Measurements from ENCODE around the gene EREG.
"Not testable (repeated sequence)": the region's sequence is repeated elsewhere in the genome, so short reads cannot be mapped to it uniquely, and the experiment has no call there.

EREG gene

GRCh38 chr4:74390677-74391076 is 25.7 kb downstream of the EREG start:
- DNase-seq: no peak

- no peak for DNase-seq
Observed at GRCh38 chr4:74391346-74391745, 26.4 kb downstream of the EREG start.

DNA sequence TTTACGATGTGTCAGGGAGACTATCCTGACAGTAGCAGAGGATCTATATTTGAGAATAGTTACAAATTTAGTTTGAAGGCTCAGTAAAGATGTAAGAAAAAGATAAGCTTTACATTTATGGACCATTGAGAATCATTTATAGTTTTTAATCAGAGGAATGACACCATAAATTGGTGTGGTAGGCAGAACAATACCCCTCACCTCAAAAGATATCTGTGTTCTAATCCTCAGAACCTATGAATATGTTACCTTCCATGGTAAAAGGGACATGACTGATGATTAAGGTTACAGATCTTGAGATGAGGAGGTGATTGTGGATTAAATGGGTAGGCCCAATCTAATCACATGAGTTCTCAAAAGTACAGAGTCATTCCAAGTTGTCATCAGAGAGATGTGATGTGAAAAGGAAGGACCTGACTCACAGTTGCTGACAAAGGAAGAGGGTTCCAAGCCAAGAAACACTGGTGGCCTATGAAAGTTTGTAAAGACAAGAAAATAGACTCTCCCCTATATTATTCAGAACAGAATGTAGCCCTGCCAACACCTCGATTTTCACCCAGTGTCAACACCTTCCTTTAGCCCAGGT is 27.0 kb downstream of the EREG start:
- no peak for DNase-seq

DNA sequence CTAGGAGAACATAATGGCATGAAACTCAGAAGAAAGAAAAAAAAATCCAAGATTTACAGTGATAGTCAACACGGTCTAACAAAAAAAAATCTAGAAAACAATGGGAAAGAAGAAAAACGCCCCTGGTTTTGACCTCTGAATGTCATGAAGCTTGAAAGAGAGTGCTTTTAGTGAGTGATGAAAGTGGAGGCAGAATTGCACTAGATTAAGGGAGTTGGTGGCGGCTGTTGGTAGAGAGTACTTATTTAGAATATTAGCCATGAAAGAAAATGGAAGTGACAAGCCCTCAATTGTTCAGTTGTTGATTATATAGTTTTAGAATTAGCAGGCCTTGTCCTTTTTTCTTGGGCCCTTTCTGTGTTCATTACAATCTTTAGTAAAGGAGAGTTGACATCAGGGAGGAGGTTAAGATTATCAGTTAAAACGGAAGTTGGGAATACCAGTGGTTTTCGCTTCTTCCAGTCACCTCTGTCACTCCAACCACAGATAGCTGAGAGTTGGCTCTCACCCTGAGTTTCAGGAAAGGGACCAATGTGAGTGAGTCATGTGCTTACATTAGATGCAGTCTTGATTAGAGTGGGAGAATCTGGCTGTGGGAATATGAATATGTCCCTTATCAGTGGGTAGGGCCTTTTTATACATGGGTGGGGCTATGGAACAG is 29.7 kb downstream of the EREG start:
- no peak for DNase-seq

GRCh38 chr4:74395633-74396032 is 30.7 kb downstream of the EREG start:
- DNase-seq: no peak

DNA sequence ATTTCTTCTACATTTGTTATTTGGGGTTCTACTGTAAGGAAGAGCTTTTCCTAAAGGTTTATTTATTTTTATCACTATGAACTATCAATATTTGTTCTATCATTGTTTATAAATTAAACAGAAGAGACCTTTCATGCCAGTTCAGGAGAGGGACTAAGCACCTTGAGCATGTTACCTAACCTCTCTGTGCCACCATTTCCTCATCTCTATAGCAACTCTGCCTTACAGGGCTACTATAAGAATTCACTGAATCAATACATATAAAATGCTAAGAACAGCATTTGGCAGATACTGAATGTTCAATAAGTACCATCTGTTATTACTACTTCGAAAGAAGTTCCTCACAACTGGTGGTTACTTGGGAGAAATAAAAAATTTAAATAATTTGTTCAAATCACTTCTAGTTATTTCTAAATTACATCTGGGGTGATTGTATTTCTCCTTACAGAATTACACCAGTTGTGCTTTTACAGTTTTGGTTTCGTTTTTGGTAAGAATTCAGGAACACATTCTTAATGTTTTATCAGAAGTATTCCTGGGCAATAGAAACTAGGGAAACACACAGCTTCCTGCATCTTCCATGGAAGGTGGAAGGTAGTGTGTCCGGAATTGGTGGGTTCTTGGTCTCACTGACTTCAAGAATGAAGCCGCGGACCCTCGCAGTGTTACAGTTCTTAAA is 32.9 kb downstream of the EREG start:
- no peak for DNase-seq

DNA sequence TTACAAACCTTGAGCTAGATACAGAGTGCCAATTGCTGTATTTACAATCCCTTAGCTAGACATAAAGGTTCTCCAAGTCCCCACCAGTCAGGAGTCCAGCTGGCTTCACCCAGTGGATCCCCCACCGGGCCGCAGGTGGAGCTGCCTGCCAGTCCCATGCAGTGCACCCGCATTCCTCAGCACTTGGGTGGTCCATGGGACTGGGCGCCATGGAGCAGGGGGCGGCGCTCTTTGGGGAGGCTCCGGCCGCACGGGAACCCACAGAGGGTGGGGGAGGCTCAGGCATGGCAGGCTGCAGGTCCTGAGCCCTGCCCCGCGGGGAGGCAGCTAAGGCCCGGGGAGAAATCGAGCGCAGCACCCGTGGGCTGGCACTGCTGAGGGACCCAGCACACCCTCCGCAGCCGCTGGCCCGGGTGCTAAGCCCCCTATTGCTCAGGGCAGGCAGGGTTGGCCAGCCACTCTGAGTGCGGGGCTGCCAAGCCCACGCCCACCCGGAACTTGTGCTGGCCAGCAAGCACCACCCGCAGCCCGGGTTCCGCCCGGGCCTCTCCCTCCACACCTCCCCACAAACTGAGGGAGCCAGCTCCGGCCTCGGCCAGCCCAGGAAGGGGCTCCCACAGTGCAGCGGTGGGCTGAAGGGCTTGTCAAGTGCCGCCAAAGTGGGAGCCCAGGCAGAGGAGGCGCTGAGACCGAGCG is 34.1 kb downstream of the EREG start:
- not testable (repeated sequence) for DNase-seq

DNA sequence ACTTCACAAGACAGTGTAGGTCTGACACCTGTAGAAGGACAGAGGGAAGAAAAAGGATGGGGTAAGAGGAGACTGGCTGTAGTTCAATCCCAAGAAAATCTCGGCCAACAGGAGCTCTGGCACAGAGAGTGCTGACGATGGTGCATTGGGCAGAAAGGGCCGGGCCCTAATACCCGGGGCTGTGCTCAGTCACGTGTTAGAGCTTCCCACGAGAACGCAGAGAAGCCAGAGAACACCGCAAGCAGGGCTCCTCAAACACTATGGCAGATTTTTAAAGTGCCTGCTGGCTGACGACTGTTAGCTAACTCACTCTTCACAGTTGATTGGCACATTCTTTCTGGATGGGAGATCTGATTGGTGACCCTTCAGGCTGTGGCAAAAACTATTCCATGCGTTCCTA is 35.5 kb downstream of the EREG start:
- no peak for DNase-seq

DNA sequence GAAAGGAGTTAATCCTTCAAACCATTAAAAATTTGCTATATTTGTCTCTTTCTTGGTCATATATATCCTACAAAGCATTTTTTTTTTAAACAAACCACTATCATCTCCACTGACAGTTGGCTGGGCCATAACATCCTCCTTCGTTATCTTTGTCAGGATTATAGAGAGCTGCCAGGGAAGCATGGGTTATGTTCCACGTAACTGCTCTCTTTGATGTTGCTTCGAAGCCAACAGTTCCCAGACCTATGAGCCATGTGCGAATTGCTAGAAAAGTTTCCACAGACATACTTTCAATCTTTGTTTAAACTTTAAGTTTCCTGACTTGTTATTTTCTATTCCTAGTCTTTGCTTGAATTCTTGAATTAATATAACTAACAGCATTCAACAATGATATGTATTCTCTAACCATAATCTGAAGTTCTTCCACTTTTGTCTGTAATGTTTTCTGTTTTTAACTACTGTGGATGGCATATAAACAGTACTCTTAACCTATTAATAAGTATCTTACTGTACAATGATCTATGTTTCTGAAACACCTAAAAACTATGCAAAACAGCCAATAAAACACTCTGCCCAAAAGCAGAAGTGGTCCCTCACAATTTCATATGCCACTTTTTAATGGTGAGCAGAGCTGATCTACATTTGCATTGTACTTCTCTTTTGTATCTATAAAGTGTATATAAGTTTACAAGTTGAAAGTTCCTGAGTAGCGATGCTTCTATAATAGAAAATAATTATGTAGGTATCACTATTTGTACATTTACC is 37.9 kb downstream of the EREG start:
- DNase-seq: no peak

GRCh38 chr4:74407891-74408290 is 42.9 kb downstream of the EREG start:
- DNase-seq: no peak

- no peak for DNase-seq
Observed at GRCh38 chr4:74408639-74409038, 43.7 kb downstream of the EREG start.

DNA sequence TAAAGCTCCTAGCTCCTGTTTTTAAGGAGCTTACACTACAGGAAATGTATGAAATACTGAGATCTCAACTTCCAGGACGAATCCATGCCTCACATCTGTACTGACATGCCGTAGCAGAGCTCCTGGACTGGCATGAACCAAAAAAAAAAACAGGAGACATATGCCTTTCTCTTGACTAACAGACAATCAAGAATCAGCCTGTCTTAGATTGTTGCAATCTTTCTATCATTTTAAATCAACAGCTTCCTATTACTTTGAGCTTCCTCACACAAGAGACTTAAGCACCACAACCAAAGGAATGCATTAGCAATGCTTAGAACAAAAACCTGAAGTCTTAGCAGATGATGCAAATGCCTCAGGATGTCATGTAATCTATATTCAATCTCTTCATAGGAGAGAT is 45.3 kb downstream of the EREG start:
- DNase-seq: no peak

GRCh38 chr4:74412225-74412624 is 47.3 kb downstream of the EREG start:
- DNase-seq: no peak

DNA sequence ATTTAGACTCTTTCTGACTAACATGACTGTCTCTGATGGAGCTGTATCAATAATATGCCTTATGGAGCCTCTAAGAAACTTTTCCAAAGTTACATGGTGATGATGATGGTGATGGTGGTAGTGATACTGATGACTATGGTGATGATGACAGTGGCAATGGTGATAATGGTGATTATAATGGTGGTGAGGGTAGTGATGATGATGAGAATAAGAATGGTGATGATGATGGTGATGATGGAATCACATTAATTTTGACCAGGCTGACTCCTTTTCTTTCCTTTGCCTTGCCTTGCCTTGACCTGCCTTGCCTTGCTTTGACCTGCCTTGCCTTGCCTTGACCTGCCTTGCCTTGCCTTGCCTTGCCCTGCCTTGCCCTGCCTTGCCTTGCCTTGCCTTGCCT is 48.3 kb downstream of the EREG start:
- no peak for DNase-seq

DNA sequence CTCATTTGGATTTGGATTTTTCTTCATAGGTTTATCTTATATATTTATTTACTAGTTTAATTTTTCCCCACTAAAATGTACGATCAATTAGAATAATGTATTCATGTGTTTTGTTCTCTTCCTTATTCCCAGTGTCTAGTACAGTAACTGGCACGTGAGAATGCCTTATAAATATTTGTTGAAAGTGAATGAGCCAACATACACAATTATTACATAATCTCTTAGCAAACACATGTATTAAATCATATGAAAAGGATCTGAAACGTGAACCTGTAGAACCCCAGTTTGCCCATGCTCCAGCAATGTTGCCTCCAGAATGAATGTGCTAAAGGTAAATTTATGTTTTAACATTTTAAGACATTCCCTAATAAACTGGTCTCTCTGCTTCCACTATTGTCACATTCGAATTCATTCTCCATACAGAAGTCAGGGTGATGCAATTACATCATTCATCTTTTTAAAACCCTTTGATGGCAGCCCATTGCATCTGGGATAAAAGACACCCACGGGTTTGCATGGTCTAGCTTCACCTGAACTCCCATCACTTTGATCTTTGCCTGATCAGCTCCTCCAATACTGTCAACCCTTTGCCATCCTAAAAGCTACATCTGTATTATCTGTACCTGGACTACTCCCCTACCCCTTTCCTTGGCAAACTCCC is 49.3 kb downstream of the EREG start:
- no peak for DNase-seq

- no peak for DNase-seq
Observed at GRCh38 chr4:74415602-74416300, 50.8 kb downstream of the EREG start.

DNA sequence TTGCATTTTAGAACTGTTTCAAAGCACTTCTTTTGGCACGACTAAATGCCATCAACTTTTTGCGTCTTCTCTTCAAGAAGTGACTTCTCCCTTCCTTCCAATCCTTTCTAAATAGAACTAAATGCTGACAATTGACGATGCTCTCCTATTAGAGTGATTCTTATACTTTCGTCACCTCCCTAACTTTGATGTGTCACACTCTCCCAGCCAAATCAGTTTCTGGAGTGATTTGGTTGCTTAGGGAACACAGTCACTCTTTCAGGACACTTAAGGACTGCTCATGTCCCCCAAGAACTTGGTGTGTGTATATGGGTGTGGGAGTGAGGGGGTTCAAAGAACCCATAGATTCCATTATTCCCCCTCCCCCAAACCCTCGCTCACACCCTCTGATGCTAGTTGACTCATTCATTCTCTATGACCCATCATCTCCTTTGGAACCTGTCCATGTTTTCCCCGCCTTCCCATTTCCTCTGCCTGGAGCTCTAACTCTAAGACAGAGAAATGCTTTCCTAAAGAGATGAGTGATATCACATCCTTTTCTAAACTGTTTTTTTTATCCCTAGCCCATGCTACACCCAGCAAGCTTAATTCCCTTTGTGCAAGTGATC is 53.2 kb downstream of the EREG start:
- DNase-seq: no peak

DNA sequence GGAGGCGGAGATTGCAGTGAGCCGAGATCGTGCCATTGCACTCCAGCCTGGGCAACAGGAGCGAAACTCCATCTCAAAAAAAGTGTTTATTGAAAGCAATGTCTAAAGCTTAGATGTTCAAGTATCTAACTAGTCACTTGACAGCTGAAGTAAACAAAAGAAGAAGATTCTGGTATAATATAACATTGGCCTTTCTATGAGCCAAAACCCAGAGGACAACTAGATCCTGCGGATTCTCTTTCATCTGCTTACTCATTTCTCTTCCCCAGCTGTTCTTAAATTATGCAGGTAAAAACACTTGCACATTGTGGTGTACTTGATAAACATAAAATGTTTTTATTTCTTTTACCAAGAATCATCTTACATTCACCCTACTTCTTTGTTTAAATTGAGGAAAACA is 55.9 kb downstream of the EREG start:
- DNase-seq: no peak

DNA sequence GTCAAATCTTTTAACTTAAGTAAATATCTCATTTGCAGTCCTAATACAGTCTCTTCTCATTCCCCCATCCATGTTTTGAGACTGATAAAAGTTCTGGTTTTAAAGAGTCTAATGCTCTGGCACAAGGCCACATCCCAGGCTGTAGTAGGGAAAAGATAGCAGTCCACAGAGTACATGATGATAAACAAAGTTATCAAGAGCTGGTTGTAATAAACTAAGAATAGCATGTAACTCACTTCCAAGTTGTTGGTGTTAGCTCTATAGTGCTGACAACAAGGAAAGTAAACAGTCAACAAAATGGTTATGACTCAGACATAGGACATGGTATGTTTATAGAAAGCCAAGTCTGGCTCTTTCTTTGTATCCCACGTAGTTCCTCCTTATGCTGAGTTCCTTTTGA is 58.2 kb downstream of the EREG start:
- no peak for DNase-seq

GRCh38 chr4:74424111-74424510 is 59.2 kb downstream of the EREG start:
- no peak for DNase-seq
